D341Med (cell line): ENCODE measurements around the gene ADAM19.

Experiments used
- DNase-seq: peaks from one replicate; pipeline ENCODE4 v3.0.0; 2012; ENCODE audit warnings: low spot score

The ADAM19 gene, protein sequence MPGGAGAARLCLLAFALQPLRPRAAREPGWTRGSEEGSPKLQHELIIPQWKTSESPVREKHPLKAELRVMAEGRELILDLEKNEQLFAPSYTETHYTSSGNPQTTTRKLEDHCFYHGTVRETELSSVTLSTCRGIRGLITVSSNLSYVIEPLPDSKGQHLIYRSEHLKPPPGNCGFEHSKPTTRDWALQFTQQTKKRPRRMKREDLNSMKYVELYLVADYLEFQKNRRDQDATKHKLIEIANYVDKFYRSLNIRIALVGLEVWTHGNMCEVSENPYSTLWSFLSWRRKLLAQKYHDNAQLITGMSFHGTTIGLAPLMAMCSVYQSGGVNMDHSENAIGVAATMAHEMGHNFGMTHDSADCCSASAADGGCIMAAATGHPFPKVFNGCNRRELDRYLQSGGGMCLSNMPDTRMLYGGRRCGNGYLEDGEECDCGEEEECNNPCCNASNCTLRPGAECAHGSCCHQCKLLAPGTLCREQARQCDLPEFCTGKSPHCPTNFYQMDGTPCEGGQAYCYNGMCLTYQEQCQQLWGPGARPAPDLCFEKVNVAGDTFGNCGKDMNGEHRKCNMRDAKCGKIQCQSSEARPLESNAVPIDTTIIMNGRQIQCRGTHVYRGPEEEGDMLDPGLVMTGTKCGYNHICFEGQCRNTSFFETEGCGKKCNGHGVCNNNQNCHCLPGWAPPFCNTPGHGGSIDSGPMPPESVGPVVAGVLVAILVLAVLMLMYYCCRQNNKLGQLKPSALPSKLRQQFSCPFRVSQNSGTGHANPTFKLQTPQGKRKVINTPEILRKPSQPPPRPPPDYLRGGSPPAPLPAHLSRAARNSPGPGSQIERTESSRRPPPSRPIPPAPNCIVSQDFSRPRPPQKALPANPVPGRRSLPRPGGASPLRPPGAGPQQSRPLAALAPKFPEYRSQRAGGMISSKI

DNA sequence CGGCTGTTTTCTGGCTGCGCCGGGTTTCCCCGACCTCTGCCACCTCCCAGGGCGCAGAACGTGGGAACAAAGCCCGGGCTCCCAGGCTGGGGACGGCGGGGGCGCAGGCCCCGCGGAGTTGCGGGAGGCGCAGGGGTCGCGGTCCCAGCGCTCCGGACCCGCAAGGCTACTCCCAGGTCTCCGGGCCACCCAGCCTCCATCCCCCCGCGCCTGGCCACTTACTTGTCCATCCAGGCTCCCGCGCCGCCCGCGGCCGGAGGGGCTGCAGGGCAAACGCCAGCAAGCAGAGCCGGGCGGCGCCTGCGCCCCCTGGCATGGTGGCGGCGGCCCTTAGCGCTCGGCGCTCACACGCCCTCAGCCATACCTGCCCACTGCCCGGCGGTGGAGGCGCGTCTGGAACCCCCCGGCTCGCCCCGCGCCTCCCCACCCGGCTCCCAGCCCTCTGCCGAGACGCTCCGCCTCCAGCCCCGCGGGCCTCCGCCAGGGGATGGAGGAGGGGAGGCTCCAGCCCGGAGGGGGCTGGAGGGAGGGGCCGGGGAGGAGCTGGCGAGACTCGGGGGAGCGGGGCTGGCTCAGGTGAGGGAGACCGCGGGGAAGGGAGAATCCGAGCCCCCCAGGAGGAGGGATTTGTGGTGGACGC, at the start of gene ADAM19:
TSS of gene ADAM19 (minus strand) at position 395 of the 640 bp plus-strand sequence. CDS start at position 316, 79 bp downstream.
- peak; percentile 78 for DNase-seq

DNA sequence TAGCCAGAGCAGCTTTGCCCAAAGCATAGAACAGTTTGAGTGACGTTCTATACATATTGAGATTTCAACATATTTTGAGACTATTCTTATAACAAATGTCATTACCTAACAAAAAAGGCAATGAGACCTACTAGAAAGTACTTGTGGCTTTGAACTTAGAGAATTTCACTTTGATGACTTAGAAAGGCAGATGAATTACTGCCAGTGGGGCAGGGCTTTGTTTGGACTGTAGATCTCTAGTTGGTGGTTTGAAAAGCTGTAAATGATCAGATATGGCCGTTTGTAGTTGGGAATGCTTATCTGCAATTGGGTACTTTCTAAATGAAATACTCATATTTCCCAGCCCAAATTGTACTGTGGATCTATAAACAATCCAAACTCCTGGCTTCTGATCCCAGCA, 48.6 kb upstream of the ADAM19 start:
- no peak for DNase-seq

DNA sequence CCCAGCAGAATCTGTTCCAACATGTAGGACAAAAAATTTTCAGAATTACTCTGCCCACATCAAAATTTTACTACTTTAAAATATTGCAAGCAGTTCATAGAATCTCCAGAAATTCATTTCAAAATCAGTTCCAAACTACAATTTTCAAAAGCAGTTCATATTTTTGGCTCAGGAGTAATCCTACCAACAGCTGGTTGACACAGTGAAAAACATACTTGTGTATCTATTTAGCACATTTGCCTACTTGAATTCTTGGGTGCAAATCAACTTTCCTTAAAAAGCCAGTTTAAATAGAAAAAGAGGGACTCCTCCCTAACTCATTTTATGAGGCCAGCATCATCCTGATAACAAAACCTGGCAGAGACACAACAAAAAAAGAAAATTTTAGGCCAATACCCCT, 45.2 kb upstream of the ADAM19 start:
- DNase-seq, result no peak

DNA sequence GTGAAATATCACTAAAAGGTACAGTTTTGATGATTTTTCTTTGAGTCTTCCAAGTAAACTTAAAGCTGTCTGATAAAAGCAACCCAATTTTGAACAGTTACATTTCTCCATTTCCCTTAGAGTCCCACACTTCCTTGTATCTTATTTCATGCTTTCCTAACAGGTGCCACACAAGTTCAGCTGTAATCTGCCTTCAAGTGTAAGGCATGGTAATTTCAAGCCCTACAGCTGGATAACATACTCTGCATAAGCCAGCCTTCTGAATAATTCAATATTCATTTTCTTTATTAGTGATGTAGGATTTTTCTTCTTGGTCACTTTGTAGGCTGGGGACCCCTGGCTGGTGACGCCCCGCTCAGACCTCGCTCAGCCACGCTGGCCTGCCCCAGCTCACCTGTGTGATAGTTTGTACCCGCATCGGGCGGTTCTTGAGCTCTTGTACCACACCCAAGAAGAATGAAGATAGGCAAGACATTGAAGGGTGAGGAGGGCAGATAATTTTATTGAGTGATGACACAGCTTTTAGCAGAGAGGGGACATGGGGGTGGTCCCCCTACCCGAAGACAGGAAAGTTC, 42.7 kb upstream of the ADAM19 start:
- DNase-seq, result no peak

DNA sequence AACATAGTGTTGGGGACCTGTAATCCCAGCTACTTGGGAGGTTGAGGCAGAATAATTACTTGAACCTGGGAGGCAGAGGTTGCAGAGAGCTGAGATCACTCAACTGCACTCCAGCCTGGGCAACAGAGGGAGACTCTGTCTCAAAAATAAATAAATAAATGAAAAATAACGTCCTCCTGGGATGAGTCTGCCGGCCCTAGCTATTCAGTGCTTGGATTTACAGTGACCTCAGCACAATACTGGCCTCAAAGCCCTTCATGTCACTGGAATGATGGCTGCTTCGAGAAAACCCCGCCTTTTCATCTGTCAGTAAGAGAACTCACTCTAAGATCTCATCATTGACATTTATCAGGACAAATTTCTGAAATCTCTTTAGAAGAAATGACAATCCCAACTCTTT, 41.2 kb upstream of the ADAM19 start:
- DNase-seq, result no peak

DNA sequence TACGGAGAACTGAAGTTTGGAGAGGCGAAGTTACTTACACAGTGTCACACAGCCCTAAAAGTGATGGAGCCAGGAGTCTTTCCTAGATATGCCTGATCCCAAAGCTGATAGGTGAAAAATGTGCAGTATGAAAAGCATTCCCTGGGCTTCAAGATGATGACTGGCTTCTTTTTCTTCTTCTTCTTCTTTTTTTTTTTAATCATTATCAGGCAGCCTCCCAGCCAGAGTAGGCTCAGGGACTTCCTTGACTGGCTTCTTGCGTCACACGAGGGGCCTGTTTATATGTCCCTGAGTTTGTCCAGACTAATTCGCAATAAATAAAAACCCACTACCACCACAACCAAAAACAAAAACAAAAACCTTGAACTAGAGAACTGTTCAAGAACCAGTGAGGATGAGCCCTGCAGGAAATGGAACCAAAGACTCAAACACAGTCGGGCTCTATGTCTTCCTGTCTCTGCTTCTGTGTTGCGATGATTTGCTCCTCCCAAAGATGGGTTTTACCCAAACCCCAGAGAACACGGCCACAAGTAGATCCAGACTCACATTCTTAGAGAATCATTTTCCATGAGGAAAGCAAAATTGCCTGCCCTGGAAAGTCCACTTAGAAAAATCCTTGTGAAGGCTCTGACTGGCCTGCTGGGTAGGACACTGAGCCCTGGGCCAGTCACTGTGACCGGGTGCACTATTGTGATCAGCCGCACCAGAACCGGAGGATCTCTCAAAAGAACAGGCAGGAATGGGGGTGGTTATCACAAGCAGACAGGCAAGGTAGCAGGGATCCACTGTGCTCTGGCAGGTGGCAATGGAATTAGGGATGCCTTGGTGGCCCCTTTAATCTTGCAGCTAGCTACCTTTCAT, 38.0 kb upstream of the ADAM19 start:
- no peak for DNase-seq

DNA sequence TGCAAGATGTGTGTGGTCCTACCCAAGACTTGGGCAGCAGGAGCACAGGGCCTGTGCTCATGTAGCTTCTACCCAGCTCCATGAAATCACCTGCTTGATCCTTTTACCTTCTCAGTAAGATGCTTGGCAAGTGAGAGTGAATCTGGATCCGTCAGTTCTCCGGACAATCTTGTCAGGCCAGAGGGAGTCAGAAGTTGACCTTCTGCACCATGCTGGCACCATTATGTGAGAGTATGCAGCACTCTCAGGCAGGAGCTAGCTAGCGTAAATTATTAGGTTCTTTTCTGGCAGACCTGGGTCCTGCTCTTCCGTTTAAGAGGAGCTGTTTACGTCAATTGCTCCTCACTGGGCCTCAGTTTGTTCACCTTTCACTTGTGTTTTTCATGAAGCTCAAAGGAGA, 37.0 kb upstream of the ADAM19 start:
- DNase-seq, result no peak

DNA sequence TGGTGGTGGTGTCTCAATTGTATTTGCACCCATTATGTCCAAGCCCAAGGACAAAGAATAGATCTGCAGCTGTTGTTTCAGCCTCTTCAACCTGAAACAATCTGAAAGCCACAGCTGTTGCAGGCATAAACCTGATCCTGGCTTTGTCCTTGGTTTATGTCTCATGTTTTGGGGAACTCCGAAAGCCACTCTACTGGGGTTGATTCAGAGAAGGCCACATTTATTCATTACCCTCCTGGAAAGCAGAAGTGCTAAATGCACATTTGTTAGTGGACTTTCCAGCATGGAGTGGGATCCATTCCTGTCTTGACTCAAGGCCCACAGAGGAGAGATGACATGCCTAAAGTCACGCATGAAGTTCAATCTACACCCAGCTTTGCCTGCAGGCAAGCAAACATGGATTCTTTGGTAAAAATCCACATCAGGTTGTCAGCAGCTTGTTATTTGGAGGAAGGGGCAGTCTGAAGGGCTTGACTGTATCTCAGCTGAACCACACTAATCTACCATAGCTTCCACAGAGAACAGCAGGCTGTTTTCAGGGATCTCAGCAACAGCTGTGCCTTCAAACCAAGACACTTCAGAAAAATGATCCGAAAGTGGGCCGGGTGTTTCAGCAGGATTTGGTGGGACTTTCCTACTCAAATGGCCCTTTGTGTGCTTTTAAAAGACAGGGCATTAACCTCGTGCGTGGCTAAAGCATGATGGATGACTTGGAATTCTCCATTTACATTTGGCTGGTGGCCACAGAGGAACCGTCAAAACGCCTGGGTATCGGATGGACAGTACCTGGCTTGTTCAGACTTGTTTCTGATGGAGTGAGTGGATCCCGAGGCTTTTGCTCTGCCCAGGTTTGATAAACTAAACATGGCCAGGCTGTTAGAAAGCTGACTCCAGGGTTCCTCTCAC, 36.2 kb upstream of the ADAM19 start:
- DNase-seq, result no peak

DNA sequence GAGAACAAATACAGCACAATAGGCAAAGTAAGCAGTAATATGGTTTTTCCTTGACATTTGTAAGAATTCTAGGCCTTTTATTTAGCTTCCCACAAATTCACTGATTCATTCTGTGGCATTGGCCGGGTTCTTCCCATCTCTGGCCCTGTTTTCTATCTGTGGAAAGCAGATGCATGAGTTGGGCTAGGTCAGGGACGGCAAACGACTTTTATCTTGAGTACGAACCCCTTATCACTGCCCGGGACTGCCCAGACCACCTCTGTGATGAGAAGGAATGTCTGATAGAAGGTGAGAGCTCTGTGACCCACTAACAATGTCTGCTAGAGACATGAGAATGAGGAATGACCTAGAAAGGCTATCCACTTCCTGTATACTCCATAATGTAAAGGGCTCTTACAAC, 35.4 kb upstream of the ADAM19 start:
- DNase-seq, result no peak

DNA sequence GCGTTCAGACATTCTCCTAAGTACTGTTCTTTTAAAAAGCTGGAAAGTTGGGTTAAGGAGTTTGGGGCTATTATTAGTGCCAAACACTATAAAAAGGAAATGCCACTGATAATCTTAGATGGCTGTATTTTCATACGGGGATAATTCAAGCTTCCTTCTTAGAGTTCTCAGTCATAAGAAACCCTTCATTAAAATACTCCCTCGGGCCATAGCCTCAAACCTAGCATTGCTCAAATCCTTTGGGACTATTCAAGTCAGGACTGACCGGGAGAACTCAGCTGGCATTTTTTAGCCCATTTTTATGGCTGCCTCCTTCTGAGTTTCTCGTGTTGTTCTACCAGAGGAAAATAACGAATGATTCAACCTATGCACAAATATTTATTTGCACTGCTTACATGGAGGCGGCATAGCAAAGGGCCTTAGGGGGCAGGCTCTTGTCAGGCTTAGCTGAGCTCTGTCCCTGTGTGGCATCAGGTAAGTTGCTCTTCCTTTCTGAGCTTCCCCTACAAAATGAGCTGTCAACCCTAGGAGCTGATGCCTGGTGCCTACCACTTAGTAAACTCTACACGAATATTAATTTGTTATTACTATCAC, 33.5 kb upstream of the ADAM19 start:
- DNase-seq, result no peak

DNA sequence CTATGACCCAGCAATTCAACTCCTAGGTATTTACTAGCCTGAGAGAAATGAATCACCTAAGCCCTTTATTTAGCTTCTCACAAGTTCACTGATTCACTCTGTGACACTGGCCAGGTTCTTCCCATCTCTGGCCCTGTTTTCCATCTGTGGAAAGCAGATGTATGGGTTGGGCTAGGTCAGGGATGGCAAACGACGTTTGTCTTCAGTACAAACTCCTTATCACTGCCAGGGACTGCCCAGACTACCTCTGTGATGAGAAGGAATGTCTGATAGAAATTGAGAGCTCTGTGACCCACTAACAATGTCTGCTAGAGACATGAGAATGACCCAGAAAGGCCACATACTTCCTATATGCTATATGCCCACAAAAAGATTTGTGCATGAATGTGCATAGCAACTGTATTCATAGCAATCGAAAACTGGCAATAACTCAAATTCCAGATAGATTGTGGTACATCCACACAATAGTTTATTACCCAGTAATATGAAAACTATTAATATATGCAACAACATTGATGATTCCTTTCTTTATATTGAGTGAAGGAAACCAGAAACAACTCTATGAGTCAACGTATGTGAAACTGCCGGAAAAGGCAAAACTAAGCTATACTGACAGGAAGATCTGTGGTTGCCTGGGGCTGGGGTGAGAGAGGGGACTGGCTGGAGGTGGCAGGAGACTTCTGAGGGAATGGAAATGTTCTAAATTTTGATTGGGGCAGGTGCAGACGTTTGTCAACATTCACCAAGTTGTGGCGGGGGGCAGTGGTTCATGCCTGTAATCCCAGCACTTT, 32.0 kb upstream of the ADAM19 start:
- no peak for DNase-seq

DNA sequence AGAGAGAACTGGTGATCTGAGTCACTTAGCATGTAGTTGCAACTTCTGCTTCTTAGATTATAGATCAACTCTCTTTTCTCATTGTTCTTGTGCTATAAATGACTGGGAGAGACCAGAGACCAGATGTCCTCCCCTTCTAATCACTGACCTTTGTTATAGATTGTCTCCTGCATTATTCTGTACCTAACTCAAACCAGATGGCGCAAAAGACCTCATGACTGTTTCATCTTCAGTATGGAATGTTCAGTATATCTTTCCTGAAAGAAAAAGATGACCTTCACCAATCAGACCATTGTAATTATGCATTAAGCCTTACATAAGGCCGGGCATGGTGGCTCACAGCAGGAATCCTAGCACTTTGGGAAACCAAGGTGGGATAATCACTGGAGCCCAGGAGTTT, 30.5 kb upstream of the ADAM19 start:
- no peak for DNase-seq

DNA sequence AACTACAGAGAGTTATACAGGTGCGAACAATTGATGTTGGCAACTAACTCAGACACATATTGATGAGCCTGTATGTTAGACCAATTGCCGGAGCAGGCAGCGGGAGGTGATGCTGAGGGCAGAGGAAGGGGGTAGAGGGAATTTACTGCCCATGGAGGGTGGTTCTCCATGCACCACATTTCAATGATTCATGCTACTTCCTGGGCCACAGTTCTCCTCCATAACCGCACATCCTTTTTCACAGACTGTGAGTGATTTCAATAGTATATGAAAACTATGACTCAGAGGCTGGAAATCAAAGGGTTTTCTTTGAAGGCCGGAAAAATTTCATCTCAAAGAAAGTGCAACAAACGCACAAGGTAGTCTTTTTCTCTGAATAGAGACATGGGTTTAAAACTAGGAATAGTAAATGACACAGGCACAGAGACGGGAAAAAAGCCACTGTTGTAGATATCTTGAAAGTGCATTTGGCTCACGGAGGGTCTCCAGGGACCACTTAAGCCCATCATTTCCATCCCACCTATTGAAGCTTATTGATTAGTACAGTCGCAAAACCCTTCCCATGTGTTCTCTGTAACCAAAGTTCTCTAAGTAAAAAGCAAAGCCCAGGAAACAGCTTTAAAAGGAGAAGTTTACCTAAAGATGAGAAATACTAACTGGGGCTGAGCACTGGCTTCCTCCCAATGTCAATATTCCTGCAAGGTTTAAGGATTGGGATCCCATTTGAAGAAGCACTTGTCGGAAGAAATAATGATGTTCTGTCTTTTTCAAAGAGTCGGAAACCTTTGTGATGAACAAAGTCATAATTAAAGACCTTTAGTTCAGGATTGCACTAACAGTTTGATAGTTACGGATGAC, 28.0 kb upstream of the ADAM19 start:
- no peak for DNase-seq

DNA sequence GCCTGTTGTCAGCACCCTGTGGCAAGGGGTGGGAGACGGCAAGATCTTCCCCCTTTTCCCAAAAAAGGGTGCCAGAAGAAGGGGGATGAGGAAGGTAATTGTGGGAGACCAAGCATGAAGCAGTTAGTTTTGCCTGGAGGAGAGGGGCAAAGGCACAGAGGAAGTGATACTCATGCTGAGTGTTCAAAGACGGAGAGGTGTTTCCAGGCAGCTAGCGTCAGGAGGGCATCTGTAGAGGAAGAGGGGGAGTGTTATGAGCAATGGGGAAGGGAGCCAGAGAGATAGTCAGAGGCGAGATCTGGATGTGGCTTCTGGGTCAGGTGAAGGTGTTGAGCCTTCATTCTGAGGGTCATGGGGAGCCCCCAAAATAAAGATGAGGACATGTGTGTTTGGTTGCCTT, 26.9 kb upstream of the ADAM19 start:
- no peak for DNase-seq

DNA sequence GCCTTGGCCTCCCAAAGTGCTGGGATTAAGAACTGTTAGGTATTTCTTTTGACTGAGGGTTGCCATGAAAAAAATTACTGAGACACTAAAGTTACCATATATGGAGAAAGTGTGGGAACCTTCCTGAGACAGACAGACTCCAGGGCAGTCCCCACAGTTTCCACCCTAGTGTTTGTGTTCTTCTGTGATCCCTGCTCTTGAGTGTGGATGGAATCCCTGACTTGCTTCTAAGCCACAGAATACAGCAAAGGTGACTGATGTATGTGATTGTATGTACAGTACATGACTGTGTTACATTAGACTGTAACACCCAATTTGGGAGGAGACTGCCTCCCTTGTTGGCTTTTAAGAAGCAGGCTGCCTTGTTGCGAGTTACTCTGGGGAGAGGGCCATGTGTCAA, 24.7 kb upstream of the ADAM19 start:
- no peak for DNase-seq

DNA sequence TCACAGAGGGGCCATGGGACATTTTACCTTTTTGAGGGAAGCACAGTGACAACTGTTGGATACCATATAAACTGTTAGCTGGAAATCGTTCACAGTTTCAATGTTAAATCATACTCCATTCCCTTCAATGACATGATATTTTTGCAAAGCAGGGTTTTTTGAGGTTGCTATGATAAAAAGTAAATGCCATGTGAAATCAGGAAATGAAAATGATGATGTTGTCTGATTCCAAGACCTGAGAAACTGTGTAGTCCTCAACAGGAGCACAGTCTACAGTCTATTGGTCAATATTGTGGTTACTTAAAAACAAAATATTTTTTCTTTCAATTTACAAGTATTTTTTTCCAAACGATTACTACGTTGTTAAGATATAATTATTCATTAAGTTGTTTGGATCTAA, 24.0 kb upstream of the ADAM19 start:
- DNase-seq, result no peak

DNA sequence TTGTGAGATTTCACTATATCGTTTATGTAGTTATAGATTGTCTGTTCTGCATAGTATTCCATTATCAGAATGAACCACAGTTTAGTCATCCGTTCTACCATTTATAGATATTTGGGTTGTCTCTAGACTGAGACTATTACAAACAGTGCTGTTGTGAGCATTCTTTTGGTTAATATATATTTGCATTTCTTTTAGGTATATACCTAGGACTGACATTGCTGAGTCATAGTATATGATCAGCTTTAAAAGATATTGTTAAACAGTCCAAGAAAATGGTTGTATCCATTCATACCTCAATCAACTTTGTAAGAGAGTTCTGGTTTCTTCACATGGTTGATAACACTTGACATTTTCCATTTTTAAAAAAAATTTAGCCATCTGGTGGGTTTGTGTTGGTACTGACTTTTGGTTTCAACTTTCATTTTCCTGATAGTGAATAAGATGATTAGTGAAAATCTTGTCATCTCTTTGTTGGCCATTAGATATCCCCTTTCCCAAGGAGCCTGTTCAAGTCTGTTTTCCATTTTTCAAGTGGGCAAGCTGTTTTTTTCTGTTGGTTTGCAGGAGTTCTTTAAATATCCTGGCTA, 22.9 kb upstream of the ADAM19 start:
- no peak for DNase-seq

DNA sequence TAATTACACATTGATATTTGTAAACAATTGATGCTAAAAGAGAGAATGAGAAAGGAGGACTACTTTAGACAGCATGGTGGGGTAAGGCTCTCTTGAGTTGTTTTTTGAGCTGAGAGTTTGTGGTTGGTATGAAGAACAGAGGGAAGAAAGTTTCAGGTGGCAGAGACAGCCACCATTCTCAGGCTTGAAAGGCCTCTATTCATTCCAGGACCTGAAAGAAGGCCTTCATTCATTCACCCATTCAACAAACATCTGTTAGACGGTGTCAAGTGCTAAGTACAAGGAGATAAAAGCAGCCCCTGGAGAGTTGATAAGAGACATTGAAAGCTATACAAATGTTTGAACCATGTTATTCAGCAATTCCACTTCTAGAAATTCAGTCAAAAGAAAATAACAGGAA, 21.7 kb upstream of the ADAM19 start:
- no peak for DNase-seq
